ENCODE results near the gene CFAP53.

DNA sequence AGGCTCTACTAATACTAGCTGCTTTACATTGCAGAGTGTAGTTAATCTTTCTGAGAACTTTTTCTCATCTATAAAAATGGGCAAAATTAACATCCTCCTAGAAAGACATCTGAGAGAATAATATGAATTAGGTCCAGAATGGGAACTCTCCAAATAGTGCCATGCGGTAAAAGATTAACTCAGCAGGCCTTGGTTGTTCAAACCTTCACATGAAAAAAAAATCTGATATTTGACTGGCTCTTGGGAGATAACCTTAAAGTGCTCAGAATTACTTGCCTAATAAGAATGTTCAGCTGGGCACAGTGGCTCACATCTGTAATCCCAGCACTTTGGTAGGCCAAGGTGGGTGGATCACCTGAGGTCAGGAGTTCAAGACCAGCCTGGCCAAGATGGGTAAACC is 26.7 kb upstream of the CFAP53 start:
- TF ChIP-seq CTCF (IDR thresholded peaks at IDR 0.05) (no peak), POLR2A (IDR thresholded peaks at IDR 0.05) (no peak)

All from heart left ventricle (tissue), 13 donors.